ENCODE measurements around the gene TMEM132D. TPM values are rescaled to one million over a fixed set of nuclear protein-coding genes. Genes with fewer than 3 reads are reported as not detected.

Gene TMEM132D
- total RNA-seq, 1 donor from 2014 or later = not detected

- intact Hi-C loops (cut with DNase I) = no loop called here
- no peaks in the 10 kb centered on the region for H3K4me1 ChIP-seq
- no peaks in the 10 kb centered on the region for H3K27me3 ChIP-seq
- DNase-seq (ENCODE audit: extremely low spot score in 2 of 2) = no peak
- H3K36me3 ChIP-seq = no peaks in the 10 kb centered on the region
- TF ChIP-seq POLR2A (IDR thresholded peaks at IDR 0.05) = no peak
- TF ChIP-seq CTCF (IDR thresholded peaks at IDR 0.05) = no peak
- no peak for TF ChIP-seq POLR2AphosphoS5 (IDR thresholded peaks at IDR 0.05; ENCODE audit: insufficient read depth in 1 of 2, low read depth in 1 of 2)
- H3K27ac ChIP-seq = no peak overlapping the region
- H3K9me3 ChIP-seq = no peaks in the 10 kb centered on the region
- no peak overlapping the region for H3K4me3 ChIP-seq
These were observed 75.9 kb downstream of the TMEM132D start for GRCh38 chr12:129827866-129828384.

GRCh38 chr12:129827102-129827865, 76.5 kb downstream of the TMEM132D start:
- Histone ChIP-seq H3K27me3 (no peaks in the 10 kb centered on the region), H3K27ac (no peak overlapping the region), H3K4me1 (no peaks in the 10 kb centered on the region), H3K4me3 (no peak overlapping the region), H3K9me3 (no peaks in the 10 kb centered on the region), H3K36me3 (no peaks in the 10 kb centered on the region)
- TF ChIP-seq POLR2A (IDR thresholded peaks at IDR 0.05) = no peak
- no peak for DNase-seq (ENCODE audit: extremely low spot score in 2 of 2)
- intact Hi-C loops (cut with DNase I) = no loop called here

GRCh38 chr12:129826273-129826672, 77.6 kb downstream of the TMEM132D start:
- no peaks in the 10 kb centered on the region for H3K4me1 ChIP-seq
- DNase-seq (ENCODE audit: extremely low spot score in 2 of 2) = no peak
- no peaks in the 10 kb centered on the region for H3K36me3 ChIP-seq
- no peaks in the 10 kb centered on the region for H3K9me3 ChIP-seq
- TF ChIP-seq CTCF (IDR thresholded peaks at IDR 0.05) (no peak), POLR2AphosphoS5 (IDR thresholded peaks at IDR 0.05; ENCODE audit: insufficient read depth in 1 of 2, low read depth in 1 of 2) (no peak), POLR2A (IDR thresholded peaks at IDR 0.05) (no peak)
- H3K27me3 ChIP-seq = no peaks in the 10 kb centered on the region
- intact Hi-C loops (cut with DNase I) = no loop called here
- no peak overlapping the region for H3K27ac ChIP-seq
- no peak overlapping the region for H3K4me3 ChIP-seq

GRCh38 chr12:129825316-129825715, 78.5 kb downstream of the TMEM132D start:
- no peak for DNase-seq (ENCODE audit: extremely low spot score in 2 of 2)
- Histone ChIP-seq H3K36me3 (no peaks in the 10 kb centered on the region), H3K9me3 (no peaks in the 10 kb centered on the region), H3K27me3 (no peaks in the 10 kb centered on the region), H3K4me1 (no peaks in the 10 kb centered on the region), H3K27ac (no peak overlapping the region), H3K4me3 (no peak overlapping the region)
- TF ChIP-seq POLR2AphosphoS5 (IDR thresholded peaks at IDR 0.05; ENCODE audit: insufficient read depth in 1 of 2, low read depth in 1 of 2) (no peak), CTCF (IDR thresholded peaks at IDR 0.05) (no peak), POLR2A (IDR thresholded peaks at IDR 0.05) (no peak)
- intact Hi-C loops (cut with DNase I) = no loop called here

GRCh38 chr12:129821964-129822363, 81.9 kb downstream of the TMEM132D start:
- Histone ChIP-seq H3K27ac (no peak overlapping the region), H3K9me3 (no peaks in the 10 kb centered on the region), H3K4me3 (no peak overlapping the region), H3K4me1 (no peaks in the 10 kb centered on the region), H3K36me3 (no peaks in the 10 kb centered on the region), H3K27me3 (no peaks in the 10 kb centered on the region)
- TF ChIP-seq POLR2A (IDR thresholded peaks at IDR 0.05) (no peak), POLR2AphosphoS5 (IDR thresholded peaks at IDR 0.05; ENCODE audit: insufficient read depth in 1 of 2, low read depth in 1 of 2) (no peak), CTCF (IDR thresholded peaks at IDR 0.05) (no peak)
- DNase-seq (ENCODE audit: extremely low spot score in 2 of 2) = no peak
- intact Hi-C loops (cut with DNase I) = no loop called here

All from vagina (tissue), 2 donors.